KBM-7 (cell line): ENCODE results near the gene FBXO40.
A peak's percentile ranks its signal among the peaks of the same experiment; 100 is the strongest.

Experiments used
- DNase-seq: peaks from one replicate; pipeline ENCODE4 v3.0.0-alpha.2; 2015
- in situ Hi-C: fragments of 300-500 bp; cut with MboI; formaldehyde crosslinking; loops from 2 replicates; pipeline ENCODE4 v1.14.3; 2020; ENCODE audit warnings: low sequenced_read_pairs, low pct_unique_long_range_greater_than_20kb, mixed read lengths

FBXO40 gene

GRCh38 chr3:121659586-121659985 is 66.4 kb downstream of the FBXO40 start:
- in situ Hi-C loops: no loop called here
- DNase-seq: no peak

GRCh38 chr3:121660356-121661171 is 67.4 kb downstream of the FBXO40 start, which contains the start of gene HCLS1:
TSS of gene HCLS1 (minus strand) at chr3:121660903. CDS start at chr3:121658347, 2,556 bp downstream.
- DNase-seq: peak; percentile 94

GRCh38 chr3:121661376-121661775 is 68.2 kb downstream of the FBXO40 start:
- in situ Hi-C loops: no loop called here
- no peak for DNase-seq

More at GRCh38 chr3:121660356-121661171, 67.4 kb downstream of the FBXO40 start, which contains the start of gene HCLS1:
- in situ Hi-C loops: no loop called here

- in situ Hi-C loops: no loop called here
- DNase-seq: no peak
These were observed 69.6 kb downstream of the FBXO40 start for GRCh38 chr3:121662742-121663141.

- in situ Hi-C loops: no loop called here
- no peak for DNase-seq
These were observed 70.1 kb downstream of the FBXO40 start for GRCh38 chr3:121663171-121663847.

- in situ Hi-C loops: no loop called here
- DNase-seq: no peak
These were observed 72.3 kb downstream of the FBXO40 start for GRCh38 chr3:121665488-121665887.

- no peak for DNase-seq
- in situ Hi-C loops: no loop called here
These were observed 74.2 kb downstream of the FBXO40 start for GRCh38 chr3:121667333-121667732.

GRCh38 chr3:121670676-121671075 is 77.5 kb downstream of the FBXO40 start:
- no peak for DNase-seq
- in situ Hi-C loops: no loop called here

GRCh38 chr3:121677141-121677540 is 84.0 kb downstream of the FBXO40 start:
- in situ Hi-C loops: no loop called here
- no peak for DNase-seq
